GM23248 (cell line): Measurements from ENCODE around the gene RNF128. TPM values are rescaled to one million over a fixed set of nuclear protein-coding genes. Genes with fewer than 3 reads are reported as not detected.

ENCODE experiments used
- DNase-seq: peaks from one replicate; pipeline ENCODE4 v3.0.0-alpha.2; 2015
- H2AFZ ChIP-seq: fragments of 200-600 bp; sonication (generic); 2 replicates; pipeline ENCODE4 v1.6.1; 2016; ENCODE audit warnings: antibody characterized with exemption
- H3F3A ChIP-seq: fragments of 200-600 bp; sonication (generic); 2 replicates; pipeline ENCODE4 v1.6.1; 2016; ENCODE audit warnings: mild to moderate bottlenecking, antibody characterized with exemption, mixed run types; ENCODE audit not compliant: insufficient read depth
- H3K27ac ChIP-seq: fragments of 200-600 bp; sonication (generic); 2 replicates; pipeline ENCODE4 v1.5.1; 2016; ENCODE audit warnings: mild to moderate bottlenecking
- H3K27me3 ChIP-seq: fragments of 200-600 bp; sonication (generic); replicated peaks from 2 replicates; pipeline ENCODE4 v1.6.1; 2016; ENCODE audit warnings: mild to moderate bottlenecking; ENCODE audit not compliant: insufficient read depth
- H3K36me3 ChIP-seq: fragments of 200-600 bp; sonication (generic); 2 replicates; pipeline ENCODE4 v1.6.1; 2016; ENCODE audit warnings: low read depth, mild to moderate bottlenecking
- H3K4me1 ChIP-seq: fragments of 200-600 bp; sonication (generic); 2 replicates; pipeline ENCODE4 v1.6.1; 2016; ENCODE audit warnings: mild to moderate bottlenecking; ENCODE audit not compliant: insufficient read depth
- H3K4me2 ChIP-seq: fragments of 200-600 bp; sonication (generic); one replicate; pipeline ENCODE4 v1.6.1; 2016; ENCODE audit warnings: mild to moderate bottlenecking; ENCODE audit not compliant: unreplicated experiment
- H3K4me3 ChIP-seq: fragments of 200-600 bp; sonication (generic); 2 replicates; pipeline ENCODE4 v1.5.1; 2016; ENCODE audit warnings: mild to moderate bottlenecking
- H3K79me2 ChIP-seq: fragments of 200-600 bp; sonication (generic); 2 replicates; pipeline ENCODE4 v1.6.1; 2016; ENCODE audit warnings: mild to moderate bottlenecking; ENCODE audit not compliant: insufficient read depth
- H3K9ac ChIP-seq: fragments of 200-600 bp; sonication (generic); 2 replicates; pipeline ENCODE4 v1.6.1; 2016; ENCODE audit warnings: mild to moderate bottlenecking
- H3K9me2 ChIP-seq: fragments of 200-600 bp; sonication (generic); 2 replicates; pipeline ENCODE4 v1.6.1; 2016; ENCODE audit warnings: mixed run types, mild to moderate bottlenecking, moderate library complexity; ENCODE audit not compliant: insufficient read depth
- H3K9me3 ChIP-seq: fragments of 200-600 bp; sonication (generic); one replicate; pipeline ENCODE4 v1.6.1; 2017; ENCODE audit warnings: low read depth
- H4K20me1 ChIP-seq: fragments of 200-600 bp; sonication (generic); 2 replicates; pipeline ENCODE4 v1.6.0; 2016; ENCODE audit not compliant: insufficient read depth
- EZH2 ChIP-seq: fragments of 200-600 bp; sonication (generic); IDR thresholded peaks from 2 replicates; pipeline ENCODE4 v1.6.1; 2018; ENCODE audit warnings: antibody characterized with exemption, mild to moderate bottlenecking; ENCODE audit not compliant: insufficient read depth, poor library complexity, severe bottlenecking
- EZH2phosphoT487 ChIP-seq: fragments of 200-600 bp; sonication (generic); IDR thresholded peaks from 2 replicates; pipeline ENCODE4 v1.6.1; 2018; ENCODE audit warnings: antibody characterized with exemption, moderate library complexity, mild to moderate bottlenecking, low read depth; ENCODE audit not compliant: insufficient read depth
- WGBS, 2 experiments: methylation state at CpG; one replicate each; pipeline ENCODE4 v1.1.6; 2015 to 2017; ENCODE audit warnings: low lambda C conversion rate in 2 of 2, low coverage in 1 of 2; ENCODE audit errors: missing lambda C conversion rate in 2 of 2; 5-methylcytosine and 5-hydroxymethylcytosine counted together
- in situ Hi-C: fragments of 300-500 bp; cut with MboI; formaldehyde crosslinking; loops from 2 replicates; pipeline ENCODE4 v1.15.0; 2020
- polyA plus RNA-seq: library from polyadenylated mRNA; unstranded; fragments of >200 nt; fragmentation: Nextera tagmentation; extraction: Ambion mirVana; gene quantifications from 2 replicates; pipeline ENCODE4 v1.2.1, GENCODE V29; 2016
- total RNA-seq: library from RNA; depleted of rRNA; stranded (reverse); fragments of >200 nt; shearing (Covaris generic); gene quantifications from 2 replicates; pipeline ENCODE4 v1.2.3, GENCODE V29; 2014; rRNA removed

The RNF128 gene
- total RNA-seq (0.54 TPM in 1 of 2 replicates, not detected in the other), polyA plus RNA-seq (0.16 and 0.28 TPM in 2 replicates)

DNA sequence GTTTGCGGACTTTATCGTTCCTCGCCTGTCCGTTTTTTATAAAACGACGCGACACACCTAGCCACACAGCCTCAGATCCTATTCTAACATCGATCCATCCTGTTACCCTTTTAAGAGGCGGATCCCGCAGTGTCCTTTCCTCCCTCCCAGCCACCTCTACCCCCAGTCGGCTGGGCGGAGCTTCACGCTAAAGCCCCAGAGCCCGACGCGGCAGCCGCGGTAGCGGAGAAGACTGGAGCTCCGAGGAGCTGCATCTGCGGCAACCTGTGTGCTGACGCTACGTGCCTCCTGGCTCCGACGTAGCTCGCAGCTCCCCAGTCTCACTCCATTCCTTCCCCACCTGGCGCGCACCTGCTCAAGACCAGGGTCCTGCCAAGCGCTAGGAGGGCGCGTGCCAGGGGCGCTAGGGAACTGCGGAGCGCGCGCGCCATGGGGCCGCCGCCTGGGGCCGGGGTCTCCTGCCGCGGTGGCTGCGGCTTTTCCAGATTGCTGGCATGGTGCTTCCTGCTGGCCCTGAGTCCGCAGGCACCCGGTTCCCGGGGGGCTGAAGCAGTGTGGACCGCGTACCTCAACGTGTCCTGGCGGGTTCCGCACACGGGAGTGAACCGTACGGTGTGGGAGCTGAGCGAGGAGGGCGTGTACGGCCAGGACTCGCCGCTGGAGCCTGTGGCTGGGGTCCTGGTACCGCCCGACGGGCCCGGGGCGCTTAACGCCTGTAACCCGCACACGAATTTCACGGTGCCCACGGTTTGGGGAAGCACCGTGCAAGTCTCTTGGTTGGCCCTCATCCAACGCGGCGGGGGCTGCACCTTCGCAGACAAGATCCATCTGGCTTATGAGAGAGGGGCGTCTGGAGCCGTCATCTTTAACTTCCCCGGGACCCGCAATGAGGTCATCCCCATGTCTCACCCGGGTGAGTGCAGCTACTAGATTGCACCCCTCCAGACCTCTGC is at the start of gene RNF128:
TSS of gene RNF128 (plus strand) at position 217 of the 953 bp plus-strand sequence. CDS start at position 430, 213 bp downstream.
- H3K9me2 ChIP-seq = no peaks in the 10 kb centered on the region
- WGBS, 2 experiments = 1 to 3% methylated on average over 25 to 28 of the region's 79 CpGs
- H3K4me1 ChIP-seq = peaks cover 5% of the 10 kb centered on the region; the same call in 1 of the 2 replicates
- no peaks in the 10 kb centered on the region for H4K20me1 ChIP-seq
- H3K27me3 ChIP-seq = no peaks in the 10 kb centered on the region
- no peak within 1 kb of the TSS for H3K27ac ChIP-seq
- H3K36me3 ChIP-seq = no peaks in the 10 kb centered on the region
- H3K9me3 ChIP-seq = no peaks in the 10 kb centered on the region
- peak within 1 kb of the TSS; percentile 77 for H3K4me3 ChIP-seq
- in situ Hi-C loops = no loop called here
- peak within 1 kb of the TSS; percentile 99 for H3K4me2 ChIP-seq
- TF ChIP-seq EZH2 (no peak), EZH2phosphoT487 (no peak)
- peak within 1 kb of the TSS; percentile 47 for H3K9ac ChIP-seq
- peak; percentile 62 for DNase-seq
- peak within 1 kb of the TSS; percentile 94 for H2AFZ ChIP-seq
- H3F3A ChIP-seq = no peaks in the 10 kb centered on the region
- H3K79me2 ChIP-seq = no peaks in the 10 kb centered on the region

DNA sequence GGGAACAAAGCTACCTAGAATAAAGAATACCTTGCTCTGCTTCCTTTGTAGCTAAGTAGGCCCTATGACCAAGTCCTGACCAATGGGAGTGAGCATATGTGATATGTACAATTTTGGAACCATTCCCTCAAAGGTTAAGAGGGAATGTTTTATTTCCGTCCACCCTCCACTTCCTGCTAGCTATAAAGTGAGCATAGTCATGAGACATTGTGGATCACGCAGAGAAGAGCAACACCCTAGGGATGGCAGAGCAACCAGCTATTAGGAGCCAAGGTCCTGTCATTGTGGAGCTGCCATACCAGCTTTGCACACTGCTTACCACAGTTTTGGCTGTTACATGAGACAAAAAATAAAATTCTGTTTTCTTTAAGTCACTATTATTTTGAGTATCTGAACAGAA is 45.8 kb upstream of the RNF128 start:
- 71 to 79% methylated on average over 2 of the region's 2 CpGs for WGBS, 2 experiments
- Histone ChIP-seq H3K79me2 (no peaks in the 10 kb centered on the region), H2AFZ (no peak overlapping the region), H3F3A (no peaks in the 10 kb centered on the region), H3K4me3 (no peak overlapping the region), H3K27me3 (no peaks in the 10 kb centered on the region), H3K9me2 (no peaks in the 10 kb centered on the region), H3K4me2 (no peak overlapping the region), H3K9me3 (no peaks in the 10 kb centered on the region), H3K27ac (no peak overlapping the region), H3K4me1 (no peaks in the 10 kb centered on the region), H3K36me3 (no peaks in the 10 kb centered on the region), H4K20me1 (no peaks in the 10 kb centered on the region), H3K9ac (no peak overlapping the region)
- TF ChIP-seq EZH2 = no peak
- no peak for TF ChIP-seq EZH2phosphoT487
- in situ Hi-C loops = no loop called here
- DNase-seq = no peak

DNA sequence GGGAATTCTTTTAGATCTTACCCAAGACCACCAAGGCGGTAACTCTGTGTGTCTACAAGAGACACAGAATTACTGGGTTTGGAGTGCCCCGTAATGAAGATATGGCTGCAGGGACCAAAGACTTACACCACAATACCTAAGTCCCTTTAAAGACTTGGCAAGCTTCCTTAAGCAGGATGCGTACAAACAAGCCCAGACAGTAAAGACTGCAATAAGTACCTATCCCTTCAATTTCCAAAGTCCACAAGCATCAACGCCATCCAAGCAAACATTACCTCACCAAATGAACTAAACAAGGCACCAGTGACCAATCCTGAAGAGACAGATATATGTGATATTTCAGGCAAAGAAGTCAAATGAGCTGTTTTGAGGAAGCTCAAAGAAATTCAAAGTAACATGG is 42.3 kb upstream of the RNF128 start:
- in situ Hi-C loops = no loop called here
- no peaks in the 10 kb centered on the region for H3F3A ChIP-seq
- DNase-seq = no peak
- H4K20me1 ChIP-seq = no peaks in the 10 kb centered on the region
- no peaks in the 10 kb centered on the region for H3K79me2 ChIP-seq
- no peaks in the 10 kb centered on the region for H3K36me3 ChIP-seq
- no peaks in the 10 kb centered on the region for H3K9me2 ChIP-seq
- H3K4me3 ChIP-seq = no peak overlapping the region
- H3K4me2 ChIP-seq = no peak overlapping the region
- no peak overlapping the region for H3K27ac ChIP-seq
- no peak overlapping the region for H2AFZ ChIP-seq
- TF ChIP-seq EZH2 (no peak), EZH2phosphoT487 (no peak)
- 67 to 76% methylated on average over 4 of the region's 4 CpGs for WGBS, 2 experiments
- H3K9ac ChIP-seq = no peak overlapping the region
- H3K27me3 ChIP-seq = no peaks in the 10 kb centered on the region
- no peaks in the 10 kb centered on the region for H3K9me3 ChIP-seq
- H3K4me1 ChIP-seq = no peaks in the 10 kb centered on the region

DNA sequence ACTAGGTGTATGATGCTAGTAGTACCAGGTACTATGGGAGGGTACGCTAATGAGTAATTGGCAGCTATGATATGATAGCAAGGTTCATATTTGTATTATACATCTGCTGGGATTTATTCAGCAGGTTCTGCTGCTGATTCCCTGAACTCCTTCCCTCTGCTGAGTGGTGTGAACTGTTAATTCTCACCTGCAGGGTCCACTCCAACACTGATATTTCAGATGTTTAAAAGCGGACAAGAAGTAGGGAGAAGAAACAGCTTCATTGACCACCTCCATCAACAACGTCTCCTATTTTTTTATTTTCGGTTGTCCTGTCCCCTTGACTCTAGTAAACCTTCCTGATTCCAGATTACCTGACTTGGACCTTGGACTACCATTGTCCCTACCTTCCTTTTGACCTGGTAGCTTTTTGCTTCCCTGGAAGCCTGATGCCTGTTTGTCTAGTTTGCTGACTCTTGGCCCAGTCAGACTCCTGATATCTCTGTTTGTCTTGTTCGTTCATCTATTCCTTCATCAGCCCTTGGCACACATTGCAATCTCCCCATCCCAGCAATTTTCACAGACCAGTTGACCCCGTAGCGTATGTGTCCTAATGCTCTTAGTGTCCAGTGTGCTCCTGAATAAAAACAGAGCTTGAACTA is 34.0 kb upstream of the RNF128 start:
- Histone ChIP-seq H3K27ac (no peak overlapping the region), H3K9ac (no peak overlapping the region), H3K9me2 (no peaks in the 10 kb centered on the region), H3F3A (no peaks in the 10 kb centered on the region), H2AFZ (no peak overlapping the region), H3K27me3 (no peaks in the 10 kb centered on the region), H3K9me3 (no peaks in the 10 kb centered on the region), H3K4me1 (no peaks in the 10 kb centered on the region), H3K4me2 (no peak overlapping the region), H4K20me1 (no peaks in the 10 kb centered on the region), H3K4me3 (no peak overlapping the region), H3K79me2 (no peaks in the 10 kb centered on the region), H3K36me3 (no peaks in the 10 kb centered on the region)
- 84% methylated on average over 7 of the region's 7 CpGs for WGBS, 2 experiments
- no peak for TF ChIP-seq EZH2phosphoT487
- TF ChIP-seq EZH2 = no peak
- in situ Hi-C loops = no loop called here
- no peak for DNase-seq
